Thyroid gland (tissue), 4 donors: Measurements from ENCODE around the gene CBLL1. TPM values are rescaled to one million over a fixed set of nuclear protein-coding genes. Genes with fewer than 3 reads are reported as not detected.

Experiments
- DNase-seq, 2 donors: peaks; one replicate each; pipeline ENCODE4 v3.0.0-alpha.2; 2019
- H3K27ac ChIP-seq, 3 donors: fragments of 200-600 bp; sonication (generic); 1 replicate in 2 of 3; 2 replicates in 1 of 3; pipeline ENCODE4 v1.5.1; 2016 to 2019; ENCODE audit warnings: mild to moderate bottlenecking in 1 of 3, moderate library complexity in 1 of 3
- H3K27me3 ChIP-seq: fragments of 200-600 bp; sonication (generic); one replicate; pipeline ENCODE4 v1.5.1; 2019
- H3K36me3 ChIP-seq, 2 donors: fragments of 200-600 bp; sonication (generic); one replicate each; pipeline ENCODE4 v1.5.1; 2016 to 2019
- H3K4me1 ChIP-seq, 2 donors: fragments of 200-600 bp; sonication (generic); one replicate each; pipeline ENCODE4 v1.5.1; 2017 to 2019
- H3K4me3 ChIP-seq, 3 donors: fragments of 200-600 bp; sonication (generic); replicated peaks in 1 of 3; 1 replicate in 2 of 3; 2 replicates in 1 of 3; pipeline ENCODE4 v1.5.1; 2016; ENCODE audit warnings: mild to moderate bottlenecking in 1 of 3
- H3K9me3 ChIP-seq: fragments of 200-600 bp; sonication (generic); one replicate; pipeline ENCODE4 v1.5.1; 2017
- CTCF ChIP-seq, 6 experiments: fragments of 200-600 bp in 3 of 6; fragments of 450-650 bp in 3 of 6; sonication (generic) in 3 of 6; IDR thresholded peaks; one replicate each; pipeline ENCODE4 v1.5.1; 2016 to 2019; ENCODE audit warnings: antibody characterized with exemption in 6 of 6, mild to moderate bottlenecking in 2 of 6, inconsistent platforms in 1 of 6, moderate library complexity in 1 of 6
- POLR2A ChIP-seq, 2 donors: fragments of 450-650 bp; IDR thresholded peaks; one replicate each; pipeline ENCODE4 v1.6.1; 2017; ENCODE audit warnings: antibody characterized with exemption in 2 of 2, mild to moderate bottlenecking in 2 of 2, moderate library complexity in 1 of 2
- WGBS, 2 donors: methylation state at CpG; one replicate each; pipeline ENCODE4 v1.1.5; 2017; 5-methylcytosine and 5-hydroxymethylcytosine counted together
- intact Hi-C: fragments of 100-400 bp; cut with DNase I; formaldehyde crosslinking; loops from one replicate; pipeline ENCODE4 v1.15.1; 2023
- total RNA-seq, 4 donors: library from RNA; depleted of rRNA; stranded (reverse); fragments of >200 nt; gene quantifications; one replicate each; pipeline ENCODE4 v1.2.3, GENCODE V29; 2016

The CBLL1 gene
- total RNA-seq: 10 to 100 TPM; 27.0 to 41.6 (median 33.5) TPM

GRCh38 chr7:107743567-107744344 lies at the start of gene CBLL1:
CBLL1 (plus strand) TSS chr7:107744142; CDS start chr7:107744164, 22 bp downstream.
- intact Hi-C loops: loop anchor here (10.0 kb wide), 1 partner anchor 131 kb away; no protein-coding TSS in a partner anchor
- Histone ChIP-seq H3K27ac (peak within 1 kb of the TSS; percentile 90 to 100 (median 98)), H3K4me3 (peak within 1 kb of the TSS; percentile 72 to 95 (median 85)), H3K27me3 (no peaks in the 10 kb centered on the region), H3K9me3 (no peaks in the 10 kb centered on the region), H3K36me3 (no peaks in the 10 kb centered on the region), H3K4me1 (peaks cover 30 to 39% of the 10 kb centered on the region in 2 donors)
- TF ChIP-seq CTCF (IDR thresholded peaks at IDR 0.05): peak in 5 of 6 experiments; percentile 54 to 80 (median 71)
- TF ChIP-seq POLR2A (IDR thresholded peaks at IDR 0.05): peak in 1 of 2 donors; percentile 75
- WGBS, 2 donors: 0% methylated on average over 24 to 31 of the region's 56 CpGs
- DNase-seq: peak; percentile 98

- no peak overlapping the region for H3K4me3 ChIP-seq
- peaks cover 5 to 14% of the 10 kb centered on the region in 2 donors for H3K36me3 ChIP-seq
- peak overlapping the region; percentile 57 to 95 (median 68) for H3K27ac ChIP-seq
- no peaks in the 10 kb centered on the region for H3K9me3 ChIP-seq
- peaks cover 53 to 54% of the 10 kb centered on the region in 2 donors for H3K4me1 ChIP-seq
- TF ChIP-seq CTCF (IDR thresholded peaks at IDR 0.05) (no peak), POLR2A (IDR thresholded peaks at IDR 0.05) (peak in 1 of 2 donors; percentile 19)
- H3K27me3 ChIP-seq: no peaks in the 10 kb centered on the region
- intact Hi-C loops: no loop called here
- WGBS, 2 donors: 63 to 74% methylated on average over 5 of the region's 5 CpGs
- DNase-seq: peak in 1 of 2 donors; percentile 43
Measured at GRCh38 chr7:107694386-107694785, 49.6 kb upstream of the CBLL1 start.

- WGBS, 2 donors: 72 to 76% methylated on average over 4 of the region's 4 CpGs
- no peak for TF ChIP-seq POLR2A (IDR thresholded peaks at IDR 0.05)
- no peak for TF ChIP-seq CTCF (IDR thresholded peaks at IDR 0.05)
- peaks cover 0 to 11% of the 10 kb centered on the region in 2 donors for H3K36me3 ChIP-seq
- peaks cover 64 to 65% of the 10 kb centered on the region in 2 donors for H3K4me1 ChIP-seq
- intact Hi-C loops: no loop called here
- no peak overlapping the region for H3K4me3 ChIP-seq
- H3K27ac ChIP-seq: peak overlapping the region; percentile 43 to 95 (median 68)
- H3K9me3 ChIP-seq: no peaks in the 10 kb centered on the region
- DNase-seq: no peak
- H3K27me3 ChIP-seq: no peaks in the 10 kb centered on the region
Measured at GRCh38 chr7:107696330-107696946, 47.5 kb upstream of the CBLL1 start.

- Histone ChIP-seq H3K27ac (peak overlapping the region; percentile 43 to 95 (median 68)), H3K9me3 (no peaks in the 10 kb centered on the region), H3K4me3 (no peak overlapping the region), H3K27me3 (no peaks in the 10 kb centered on the region), H3K36me3 (peaks cover 0 to 11% of the 10 kb centered on the region in 2 donors), H3K4me1 (peaks cover 65 to 70% of the 10 kb centered on the region in 2 donors)
- intact Hi-C loops: no loop called here
- TF ChIP-seq CTCF (IDR thresholded peaks at IDR 0.05): no peak
- no peak for TF ChIP-seq POLR2A (IDR thresholded peaks at IDR 0.05)
- WGBS, 2 donors: 87 to 93% methylated on average over 7 of the region's 7 CpGs
- DNase-seq: no peak
Measured at GRCh38 chr7:107697321-107698049, 46.5 kb upstream of the CBLL1 start.
